Adrenal gland (tissue), 5 donors: ENCODE data around the gene ZFP36L1.

Experiments
- CTCF ChIP-seq, 6 experiments: fragments of 450-650 bp in 4 of 6; fragments of 200-600 bp in 2 of 6; sonication (generic) in 1 of 6; IDR thresholded peaks; 1 replicate in 5 of 6; 2 replicates in 1 of 6; pipeline versions ENCODE4 v1.5.1 to v1.8.0; 2016 to 2021; ENCODE audit warnings: antibody characterized with exemption in 6 of 6, mild to moderate bottlenecking in 2 of 6, moderate library complexity in 1 of 6
- POLR2A ChIP-seq, 2 donors: fragments of 450-650 bp; IDR thresholded peaks; one replicate each; pipeline ENCODE4 v1.6.1; 2017; ENCODE audit warnings: antibody characterized with exemption in 2 of 2, mild to moderate bottlenecking in 2 of 2, moderate library complexity in 1 of 2
- donor health status: DM: no; HTN: no; CAD: no.

GRCh38 chr14:68822926-68823325, 30.1 kb upstream of the ZFP36L1 start:
- TF ChIP-seq CTCF (IDR thresholded peaks at IDR 0.05) (no peak), POLR2A (IDR thresholded peaks at IDR 0.05) (no peak)
